ENCODE measurements around the gene SMPD3.

SMPD3 gene

DNA sequence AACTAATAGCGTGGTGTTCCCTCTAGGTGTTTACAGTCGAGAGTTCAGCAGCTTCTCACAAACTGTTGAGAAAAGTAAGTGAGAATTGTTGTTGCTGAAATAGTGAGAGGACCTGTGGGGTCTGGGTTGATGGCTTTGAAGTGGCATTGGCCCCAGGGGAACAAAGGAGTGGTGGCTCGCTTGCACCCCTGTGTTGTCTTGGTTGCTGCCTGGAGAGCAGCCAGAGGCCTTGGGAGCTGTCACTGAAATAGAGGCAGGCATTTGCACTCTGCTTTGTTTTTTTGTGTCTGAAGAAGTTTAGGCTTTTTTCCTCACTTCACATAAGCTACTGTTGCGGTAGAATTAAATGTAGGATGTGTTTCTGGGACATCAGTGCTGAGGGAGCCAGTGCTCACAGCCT, 100.7 kb downstream of the SMPD3 start:
- TF ChIP-seq, protein P1, sequence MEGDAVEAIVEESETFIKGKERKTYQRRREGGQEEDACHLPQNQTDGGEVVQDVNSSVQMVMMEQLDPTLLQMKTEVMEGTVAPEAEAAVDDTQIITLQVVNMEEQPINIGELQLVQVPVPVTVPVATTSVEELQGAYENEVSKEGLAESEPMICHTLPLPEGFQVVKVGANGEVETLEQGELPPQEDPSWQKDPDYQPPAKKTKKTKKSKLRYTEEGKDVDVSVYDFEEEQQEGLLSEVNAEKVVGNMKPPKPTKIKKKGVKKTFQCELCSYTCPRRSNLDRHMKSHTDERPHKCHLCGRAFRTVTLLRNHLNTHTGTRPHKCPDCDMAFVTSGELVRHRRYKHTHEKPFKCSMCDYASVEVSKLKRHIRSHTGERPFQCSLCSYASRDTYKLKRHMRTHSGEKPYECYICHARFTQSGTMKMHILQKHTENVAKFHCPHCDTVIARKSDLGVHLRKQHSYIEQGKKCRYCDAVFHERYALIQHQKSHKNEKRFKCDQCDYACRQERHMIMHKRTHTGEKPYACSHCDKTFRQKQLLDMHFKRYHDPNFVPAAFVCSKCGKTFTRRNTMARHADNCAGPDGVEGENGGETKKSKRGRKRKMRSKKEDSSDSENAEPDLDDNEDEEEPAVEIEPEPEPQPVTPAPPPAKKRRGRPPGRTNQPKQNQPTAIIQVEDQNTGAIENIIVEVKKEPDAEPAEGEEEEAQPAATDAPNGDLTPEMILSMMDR (IDR thresholded peaks at IDR 0.05; ENCODE audit: extremely low read depth, insufficient read depth, missing control alignments) = no peak
- DNase-seq (ENCODE audit: low spot score) = no peak
- in situ Hi-C loops (cut with MboI; ENCODE audit: low pct_unique_long_range_greater_than_20kb, low sequenced_read_pairs, unreplicated experiment) = no loop called here

DNA sequence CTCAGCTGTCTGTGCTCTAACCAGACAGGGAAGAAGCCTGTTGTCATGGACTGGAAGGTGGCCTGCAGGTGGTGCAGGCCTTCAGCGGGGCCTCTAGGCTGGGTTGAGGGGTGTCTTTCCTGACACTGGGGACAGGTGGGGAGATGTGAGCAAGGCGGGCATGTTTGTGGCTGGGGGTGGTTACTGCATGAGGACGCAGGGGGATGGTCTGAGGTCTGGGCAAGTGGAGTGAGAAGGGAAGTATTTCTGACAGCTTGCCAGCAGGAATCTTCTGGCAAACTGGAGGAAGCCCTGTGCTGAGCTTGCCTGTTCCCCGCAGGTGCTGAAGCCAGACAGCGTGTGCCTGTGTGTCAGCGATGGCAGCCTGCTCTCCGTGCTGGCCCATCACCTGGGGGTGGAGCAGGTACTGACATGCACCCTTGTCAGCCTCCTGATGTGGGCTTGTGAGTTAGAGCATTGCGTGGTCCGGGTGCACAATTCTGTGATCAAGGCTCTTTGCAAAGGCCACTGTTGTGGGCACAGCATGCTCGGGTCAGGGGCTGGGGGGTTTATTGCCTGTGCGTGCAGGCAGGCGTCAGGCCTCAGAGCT, 101.3 kb downstream of the SMPD3 start:
- in situ Hi-C loops (cut with MboI; ENCODE audit: low pct_unique_long_range_greater_than_20kb, low sequenced_read_pairs, unreplicated experiment) = no loop called here
- TF ChIP-seq, protein P1 (IDR thresholded peaks at IDR 0.05; ENCODE audit: extremely low read depth, insufficient read depth, missing control alignments) = no peak
- no peak for DNase-seq (ENCODE audit: low spot score)

DNA sequence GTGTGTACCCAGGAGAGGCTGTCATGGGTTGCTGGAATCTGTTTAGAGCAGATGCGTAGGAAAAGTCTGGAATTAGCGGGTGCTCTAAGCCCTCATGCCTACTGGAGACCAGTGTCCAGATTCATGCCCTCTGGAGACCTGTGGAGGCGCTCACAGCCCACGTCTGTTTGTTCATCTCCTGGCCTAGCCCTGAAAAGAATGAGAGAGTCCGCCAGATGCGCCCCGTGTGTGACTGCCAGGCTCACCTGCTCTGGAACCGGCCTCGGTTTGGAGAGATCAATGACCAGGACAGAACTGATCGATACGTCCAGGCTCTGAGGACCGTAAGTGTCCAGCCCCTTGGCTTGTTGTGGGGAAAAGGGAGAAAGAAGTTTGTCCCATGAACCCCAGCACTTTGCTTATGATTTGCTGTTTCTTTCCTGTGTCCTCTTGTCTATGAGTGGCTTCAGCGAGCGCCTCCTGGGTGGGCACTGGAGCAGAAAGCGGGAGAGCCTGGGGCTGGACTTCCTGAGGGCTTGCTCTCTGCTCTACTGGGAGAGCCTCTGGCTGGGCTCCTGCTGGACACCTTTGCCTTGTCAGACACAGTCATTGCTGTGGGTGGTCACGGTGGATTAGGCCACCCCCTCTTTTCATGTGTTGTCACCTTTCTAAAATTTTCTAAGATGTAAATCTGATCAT, 102.2 kb downstream of the SMPD3 start:
- in situ Hi-C loops (cut with MboI; ENCODE audit: low pct_unique_long_range_greater_than_20kb, low sequenced_read_pairs, unreplicated experiment) = no loop called here
- TF ChIP-seq, protein P1 (IDR thresholded peaks at IDR 0.05; ENCODE audit: extremely low read depth, insufficient read depth, missing control alignments) = no peak
- no peak for DNase-seq (ENCODE audit: low spot score)

DNA sequence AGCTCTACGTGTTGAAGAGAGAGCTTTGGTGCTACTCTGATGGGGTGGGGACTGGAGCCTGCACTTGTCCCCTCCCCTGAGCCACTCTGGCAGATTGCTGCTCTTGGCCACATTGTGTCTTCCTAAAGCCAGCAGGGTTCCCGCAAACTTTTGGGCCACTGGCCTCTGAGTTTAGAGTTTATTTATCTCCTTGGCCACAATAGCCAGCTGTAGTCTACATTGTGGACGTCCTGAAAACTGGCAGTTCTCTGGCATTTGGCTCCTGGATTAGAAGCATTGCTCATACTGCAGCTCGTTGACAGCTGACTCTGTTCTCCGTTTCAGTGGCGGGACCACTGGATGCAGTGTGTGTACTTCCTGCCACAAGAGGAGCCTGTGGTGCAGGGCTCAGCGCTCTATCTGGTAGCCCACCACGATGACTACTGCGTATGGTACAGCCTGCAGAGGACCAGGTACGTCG, 102.9 kb downstream of the SMPD3 start:
- TF ChIP-seq, protein P1 (IDR thresholded peaks at IDR 0.05; ENCODE audit: extremely low read depth, insufficient read depth, missing control alignments) = no peak
- in situ Hi-C loops (cut with MboI; ENCODE audit: low pct_unique_long_range_greater_than_20kb, low sequenced_read_pairs, unreplicated experiment) = no loop called here

DNA sequence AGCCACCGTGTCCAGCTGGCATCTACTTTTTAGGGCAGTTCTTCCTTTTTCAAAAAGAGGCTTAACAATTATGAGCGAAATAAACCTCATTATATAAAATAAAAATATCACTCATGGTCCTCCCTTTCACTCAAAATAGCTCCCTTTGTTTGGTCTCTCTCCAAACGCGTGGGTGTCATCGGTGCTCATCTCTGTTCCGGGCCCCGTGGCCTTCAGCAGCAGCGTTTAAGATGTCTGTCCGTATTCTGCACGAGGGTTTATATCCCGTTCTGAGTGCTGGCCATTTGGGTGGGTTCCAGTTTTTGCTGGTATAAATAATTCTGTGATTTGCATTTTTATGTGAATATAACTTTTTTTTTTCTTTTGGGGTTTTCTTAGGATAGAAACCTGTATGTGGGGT, 104.1 kb downstream of the SMPD3 start:
- in situ Hi-C loops (cut with MboI; ENCODE audit: low pct_unique_long_range_greater_than_20kb, low sequenced_read_pairs, unreplicated experiment) = no loop called here

More for the DNA sequence above, 102.9 kb downstream of the SMPD3 start:
- no peak for DNase-seq (ENCODE audit: low spot score)

DNA sequence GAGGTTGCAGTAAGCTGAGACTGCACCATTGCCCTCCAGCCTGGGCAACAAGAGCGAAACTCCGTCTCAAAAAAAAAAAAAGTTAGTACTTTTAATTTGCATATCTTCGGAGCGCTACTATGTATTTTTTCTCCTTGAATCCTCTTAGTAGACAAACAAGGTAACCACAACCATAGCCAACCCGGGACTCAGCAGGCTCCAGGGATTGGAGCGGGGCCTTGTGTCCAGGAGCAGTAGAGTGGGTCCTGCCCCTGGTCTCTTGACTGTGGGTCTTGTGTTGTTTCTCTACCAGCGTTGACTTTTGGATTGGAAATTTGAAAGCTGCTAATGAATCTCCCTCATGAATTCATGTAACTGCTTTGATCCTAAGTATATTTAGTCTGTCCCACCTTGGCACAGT, 105.2 kb downstream of the SMPD3 start:
- no peak for DNase-seq (ENCODE audit: low spot score)
- TF ChIP-seq, protein P1 (IDR thresholded peaks at IDR 0.05; ENCODE audit: extremely low read depth, insufficient read depth, missing control alignments) = no peak
- in situ Hi-C loops (cut with MboI; ENCODE audit: low pct_unique_long_range_greater_than_20kb, low sequenced_read_pairs, unreplicated experiment) = no loop called here

More for the DNA sequence above, 104.1 kb downstream of the SMPD3 start:
- TF ChIP-seq, protein P1 (IDR thresholded peaks at IDR 0.05; ENCODE audit: extremely low read depth, insufficient read depth, missing control alignments) = no peak
- DNase-seq (ENCODE audit: low spot score) = no peak

Measured in GM13977 (cell line).